Fibroblast of lung (primary cell): ENCODE measurements around the gene MYOCD.

Source experiments
- CTCF ChIP-seq, 2 donors: IDR thresholded peaks in 1 of 2; conservative IDR thresholded peaks in 1 of 2; 1 replicate in 1 of 2; 2 replicates in 1 of 2; pipeline ENCODE4 v1.5.1; 2011 to 2012; ENCODE audit warnings: low read length in 2 of 2, control low read depth in 1 of 2, inconsistent platforms in 1 of 2, low read depth in 1 of 2, mild to moderate bottlenecking in 1 of 2
- EZH2 ChIP-seq: IDR thresholded peaks from 2 replicates; pipeline ENCODE4 v1.5.1; 2012; ENCODE audit warnings: low read length, control low read depth, mild to moderate bottlenecking; ENCODE audit errors: missing control alignments

- TF ChIP-seq CTCF (conservative IDR thresholded peaks at IDR 0.05 in 1 of 2, IDR thresholded peaks at IDR 0.05 in 1 of 2; ENCODE audit: low read depth in 1 of 2, low read length in 2 of 2) (no peak), EZH2 (no peak)
Observed at GRCh38 chr17:12743046-12743445, 77.4 kb downstream of the MYOCD start.
